ENCODE data around the gene CFAP65.

Gene CFAP65

DNA sequence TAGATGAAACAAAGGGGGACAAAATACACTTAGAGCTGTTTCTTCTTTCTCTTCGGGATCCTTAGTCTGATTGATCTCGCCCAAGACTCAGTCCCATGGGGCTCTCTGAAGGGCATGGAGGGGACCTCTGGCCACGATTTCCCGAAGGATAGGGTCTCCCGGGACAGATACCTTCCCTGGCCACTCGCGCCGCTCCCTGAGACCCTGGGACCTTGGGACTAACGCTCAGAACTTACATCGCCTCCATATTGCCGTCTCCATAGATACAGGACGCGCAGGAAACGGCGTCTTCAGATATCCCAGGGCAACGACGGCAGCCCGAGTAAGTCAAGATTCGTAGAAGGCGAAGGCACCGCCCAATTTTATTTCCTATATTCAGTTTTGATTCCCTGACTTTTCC, at the start of gene CFAP65:
CFAP65 (minus strand) TSS at position 265 of the 400 bp plus-strand sequence. CDS start 2,468 bp downstream, outside the sequence.
- peak; percentile 27 for DNase-seq

DNA sequence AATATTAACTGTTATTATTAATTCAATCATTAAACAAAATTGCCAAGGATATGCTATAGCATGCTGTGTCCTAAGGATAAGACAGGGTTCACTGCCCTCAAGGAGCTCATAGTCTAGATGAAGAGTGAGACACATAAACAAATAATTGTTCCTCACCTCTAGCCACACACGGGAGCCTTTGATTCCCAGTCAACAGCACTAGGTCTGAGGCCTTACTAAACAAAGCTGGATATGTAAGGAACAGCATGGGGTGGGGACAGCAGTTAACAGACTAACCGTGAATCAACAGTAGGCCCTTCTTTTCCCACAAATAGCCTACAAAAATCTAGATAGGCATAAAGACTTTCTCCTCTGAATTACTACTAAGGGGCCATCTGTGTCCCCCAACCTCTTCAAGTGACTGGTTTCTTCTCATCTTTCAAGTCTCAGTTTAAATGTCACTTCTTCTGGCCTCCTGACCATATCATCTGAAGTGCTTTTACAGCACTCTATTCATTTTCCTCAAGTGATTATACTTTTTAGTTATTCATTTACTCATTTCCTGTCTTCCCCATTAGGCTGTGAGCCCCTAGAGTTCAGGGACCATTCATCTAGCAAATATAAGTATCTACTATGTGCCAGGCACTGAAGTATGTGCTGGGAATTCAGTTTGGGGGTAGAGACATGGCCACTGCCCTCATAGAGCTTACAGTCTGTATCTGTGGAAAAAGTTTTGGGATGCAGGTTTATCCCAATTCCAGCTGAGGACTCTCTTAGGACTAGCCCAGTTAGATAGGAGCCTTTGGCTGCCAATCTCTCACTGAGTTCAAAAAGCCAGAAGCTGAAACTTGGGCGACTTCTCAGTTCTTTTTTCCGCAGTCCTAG, 49.4 kb upstream of the CFAP65 start:
- no peak for DNase-seq

DNA sequence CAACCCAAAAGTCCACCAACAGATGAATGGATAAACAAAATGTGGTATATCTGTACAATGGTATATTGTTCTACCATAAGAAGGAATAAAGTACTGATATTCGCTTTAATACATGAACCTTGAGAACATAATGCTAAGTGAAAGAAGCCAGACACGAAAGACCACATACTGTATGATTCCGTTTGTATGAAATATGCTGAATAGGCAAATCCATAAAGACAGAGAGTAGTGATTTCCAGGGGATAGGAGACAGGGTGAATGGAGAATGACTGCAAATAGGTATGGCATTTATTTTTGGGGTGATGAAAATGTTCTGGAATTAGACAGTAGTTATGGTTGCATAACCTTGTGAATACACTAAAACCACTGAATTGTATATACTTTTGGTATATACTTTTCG, 48.0 kb upstream of the CFAP65 start:
- DNase-seq: no peak

DNA sequence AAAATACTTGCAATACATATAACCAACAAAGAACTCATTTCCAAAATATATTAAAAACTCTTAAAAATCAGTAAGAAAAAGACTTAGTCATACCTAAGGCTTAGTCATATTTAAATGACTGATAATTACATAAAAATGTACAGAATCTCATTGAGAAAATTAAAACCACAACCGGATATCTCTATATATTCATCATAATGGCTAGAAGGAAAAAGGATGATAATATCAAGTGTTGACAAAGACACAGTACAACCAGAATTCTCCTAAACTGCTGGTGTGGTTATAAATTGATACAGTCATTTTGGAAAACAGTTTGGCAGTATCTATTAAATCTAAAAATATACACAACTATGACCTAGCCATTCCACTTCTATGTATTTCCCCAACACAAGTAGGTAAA, 46.5 kb upstream of the CFAP65 start:
- DNase-seq: no peak

GRCh38 chr2:219087361-219087760, 46.0 kb upstream of the CFAP65 start:
- DNase-seq: no peak

- DNase-seq: no peak
These were observed 44.9 kb upstream of the CFAP65 start for GRCh38 chr2:219086196-219086595.

- DNase-seq: no peak
These were observed 43.5 kb upstream of the CFAP65 start for GRCh38 chr2:219084791-219085190.

GRCh38 chr2:219082332-219082958, 41.1 kb upstream of the CFAP65 start:
- no peak for DNase-seq

DNA sequence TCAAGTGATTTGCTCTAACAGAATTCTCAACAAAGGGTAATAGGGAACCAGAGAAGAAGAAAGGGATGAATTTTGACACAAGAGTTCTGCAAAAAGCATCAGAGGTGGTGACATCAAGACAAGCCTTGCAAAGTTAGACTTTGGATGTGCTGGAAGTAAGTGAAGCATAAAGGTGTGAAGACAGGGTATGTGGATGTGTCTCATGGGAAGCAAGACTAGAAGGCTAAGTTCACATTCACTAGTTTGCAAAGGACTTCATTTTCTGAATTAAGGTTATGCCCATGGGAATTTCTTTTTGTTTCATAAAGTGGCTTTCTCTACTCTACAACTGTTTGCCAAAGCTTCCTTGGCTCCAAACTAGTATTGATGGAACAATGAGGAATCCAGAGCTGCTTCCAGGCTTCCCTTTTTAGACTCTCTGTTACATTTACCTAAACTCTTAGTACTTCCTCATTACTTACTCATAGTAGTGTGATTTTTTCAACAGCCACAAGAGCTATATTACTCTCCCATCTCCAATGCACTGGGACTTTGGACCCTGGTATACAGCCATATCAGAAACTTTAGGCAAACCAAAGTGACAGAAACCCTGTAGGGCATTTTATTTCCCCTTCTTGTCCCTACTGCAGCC, 40.5 kb upstream of the CFAP65 start:
- no peak for DNase-seq

DNA sequence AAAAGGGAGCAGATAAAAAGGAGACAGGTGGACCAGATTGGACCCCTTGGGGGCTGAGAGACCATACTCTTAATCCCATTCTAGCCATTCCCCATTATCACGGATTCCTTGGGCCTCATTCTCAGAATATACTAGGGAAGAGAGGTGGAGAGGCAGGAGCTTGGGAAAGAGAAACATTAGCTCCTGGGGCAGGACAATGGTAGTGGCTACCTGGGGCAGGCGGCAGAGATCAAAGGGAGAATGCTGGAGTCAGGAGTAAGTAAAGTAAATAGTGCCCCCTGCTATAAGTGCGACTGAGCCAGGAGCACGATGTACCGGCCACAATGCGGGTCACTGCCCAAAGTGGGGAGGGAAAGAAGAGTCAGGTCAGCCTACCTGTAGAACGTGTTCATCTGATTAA, 39.8 kb upstream of the CFAP65 start:
- DNase-seq: no peak

DNA sequence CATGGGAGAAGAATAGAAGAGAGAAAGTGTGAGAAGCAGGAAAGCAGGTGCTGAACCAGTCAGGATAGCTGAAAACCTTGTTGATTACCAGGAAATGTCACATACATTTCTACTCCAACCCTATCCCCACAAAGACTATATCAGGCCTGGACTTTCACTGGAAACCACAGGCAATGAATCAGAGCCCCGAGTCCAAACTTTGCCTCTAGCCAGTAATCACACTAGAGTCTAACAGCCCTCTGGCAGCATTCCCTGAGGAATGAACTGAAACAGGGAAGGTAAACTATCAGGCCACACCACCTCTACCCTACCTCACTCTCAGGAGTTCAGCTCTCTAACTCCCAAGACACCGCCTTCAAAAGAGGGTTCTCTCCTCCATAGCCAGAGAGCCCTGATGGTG, 38.1 kb upstream of the CFAP65 start:
- no peak for DNase-seq

DNA sequence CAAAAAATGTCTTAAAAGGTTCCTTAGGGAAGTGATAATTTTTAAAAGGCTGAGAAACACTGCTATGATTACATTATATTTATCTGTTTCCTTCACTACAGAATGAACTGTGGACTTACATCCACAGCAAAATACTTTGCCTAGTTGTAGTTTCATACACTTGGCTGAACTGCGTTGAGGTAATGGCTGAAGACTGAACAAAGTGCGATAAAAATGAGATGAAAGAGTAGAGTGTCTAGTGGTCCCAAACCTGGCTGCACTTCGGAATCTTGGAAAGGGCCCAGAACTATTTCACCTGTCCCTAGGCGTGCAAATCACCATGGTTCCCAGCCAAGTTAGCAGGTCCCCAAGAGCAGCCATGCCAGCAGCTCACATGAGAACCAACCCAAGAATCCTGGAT, 37.6 kb upstream of the CFAP65 start:
- no peak for DNase-seq

DNA sequence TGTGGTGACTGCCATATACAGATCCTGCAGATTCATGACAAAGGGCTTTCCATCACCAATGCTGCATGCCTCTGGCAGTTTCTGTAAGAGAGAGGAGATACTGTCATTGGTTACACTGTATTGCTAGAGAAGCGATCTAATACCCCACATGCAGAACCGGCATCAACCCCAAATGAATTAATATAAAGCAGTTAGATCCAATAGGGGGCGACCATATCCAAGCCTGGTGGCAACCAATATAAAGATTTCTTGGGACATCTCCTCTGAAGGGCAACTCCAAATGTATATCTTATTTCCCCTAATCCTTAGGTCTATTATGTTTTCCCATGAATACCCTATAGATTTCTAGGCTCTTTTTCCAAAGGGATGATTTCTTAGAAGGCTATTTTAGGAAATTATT, 36.8 kb upstream of the CFAP65 start:
- DNase-seq: no peak

GRCh38 chr2:219076253-219076652, 34.9 kb upstream of the CFAP65 start:
- no peak for DNase-seq

DNA sequence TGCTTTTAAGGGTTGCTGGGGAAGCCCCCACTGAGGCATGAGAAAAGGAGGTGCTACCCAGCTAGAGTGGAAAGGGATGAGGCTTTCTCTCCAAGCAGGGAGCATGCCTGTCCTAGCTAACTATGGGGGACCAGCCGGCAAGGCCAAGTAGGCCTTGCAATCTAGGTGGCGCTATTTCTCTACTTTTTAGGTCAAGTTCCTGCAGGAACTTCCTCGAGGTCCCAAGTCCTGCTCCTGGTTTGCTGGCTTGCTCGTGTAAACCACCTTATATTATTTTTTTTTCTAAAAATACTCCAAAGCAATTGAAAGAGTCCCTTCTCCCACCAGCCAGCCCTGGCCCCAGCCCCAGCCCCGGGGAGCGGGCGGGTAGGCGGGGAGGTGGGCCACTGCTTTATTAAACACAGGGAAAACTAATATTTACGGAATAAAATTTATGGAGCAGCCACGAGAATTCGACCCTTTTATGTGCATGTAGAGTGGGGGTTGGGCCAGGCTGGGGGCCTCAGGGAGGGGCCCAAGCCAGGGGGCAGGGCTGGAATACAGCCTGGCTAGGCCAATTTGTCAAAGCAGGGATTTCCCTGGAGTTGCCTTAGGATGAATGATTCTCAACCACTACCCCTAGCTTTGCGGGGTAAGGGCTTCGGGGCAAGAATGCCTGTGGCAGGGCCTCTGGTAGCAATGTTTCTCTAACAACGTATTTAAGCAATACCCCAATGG, 32.3 kb upstream of the CFAP65 start:
- peak; percentile 38 for DNase-seq

DNA sequence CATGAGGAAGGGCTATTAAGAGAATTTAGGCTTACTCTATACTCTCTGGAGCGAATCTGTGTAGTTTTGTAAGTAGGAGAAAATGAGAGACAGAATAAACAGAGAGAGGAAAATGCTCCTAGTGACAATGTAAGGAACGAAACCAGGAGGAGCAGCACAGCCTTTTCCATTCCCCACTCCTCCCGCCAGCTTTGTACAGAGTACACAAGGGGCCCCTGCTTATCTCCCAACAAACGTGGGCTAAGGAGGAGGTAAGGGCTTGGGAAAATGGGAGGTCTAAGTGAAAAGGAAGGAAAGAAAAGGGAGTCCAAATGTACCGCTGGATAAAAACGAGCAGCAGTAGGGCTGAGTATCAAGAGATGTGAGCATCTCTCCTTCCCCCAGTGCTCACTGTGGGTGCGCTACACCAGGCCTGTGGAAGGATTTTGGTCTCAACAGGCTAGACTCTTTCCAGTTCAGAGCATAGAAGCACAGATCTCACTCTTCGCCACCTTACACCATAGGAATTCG, 31.5 kb upstream of the CFAP65 start:
- no peak for DNase-seq

GRCh38 chr2:219071131-219071816, 30.0 kb upstream of the CFAP65 start:
- DNase-seq: no peak

DNA sequence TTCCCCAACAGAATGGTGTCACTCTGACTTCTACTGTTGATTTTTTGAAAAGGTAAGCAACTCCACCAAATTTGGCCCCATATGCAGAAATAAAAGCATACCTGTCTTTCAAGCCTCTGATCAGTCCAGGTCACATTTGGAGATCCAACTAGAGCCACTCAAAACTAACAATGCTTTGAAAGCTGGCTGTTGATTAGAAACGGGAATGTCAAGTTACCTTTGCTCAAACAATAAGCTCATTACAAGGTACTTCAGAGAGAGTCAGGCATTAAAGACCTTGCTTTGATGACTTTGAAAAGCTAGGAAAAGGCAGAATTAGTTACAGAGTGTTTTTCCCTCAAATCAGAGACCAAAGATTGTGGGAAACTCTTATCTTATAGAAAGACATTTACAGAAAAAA, 24.2 kb upstream of the CFAP65 start:
- DNase-seq: no peak

DNA sequence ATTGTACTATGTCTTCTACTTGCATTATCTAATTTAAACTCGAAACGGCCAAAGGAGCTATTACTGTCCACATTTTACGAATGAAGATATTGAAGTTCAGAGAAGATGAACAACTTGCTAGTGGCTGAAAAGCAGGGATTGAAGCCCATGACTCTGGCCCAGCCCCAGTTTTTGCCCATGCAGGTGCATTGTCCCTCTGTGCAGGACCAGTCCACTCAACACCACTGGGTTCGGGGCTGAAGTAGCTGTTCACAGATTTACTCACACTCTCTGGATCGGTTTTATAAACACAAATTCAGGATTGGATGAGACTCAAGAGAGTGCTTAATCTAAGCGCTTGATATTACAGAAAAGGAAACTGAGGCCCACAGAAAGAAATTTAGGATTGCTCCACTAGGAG, 20.8 kb upstream of the CFAP65 start:
- DNase-seq: no peak

DNA sequence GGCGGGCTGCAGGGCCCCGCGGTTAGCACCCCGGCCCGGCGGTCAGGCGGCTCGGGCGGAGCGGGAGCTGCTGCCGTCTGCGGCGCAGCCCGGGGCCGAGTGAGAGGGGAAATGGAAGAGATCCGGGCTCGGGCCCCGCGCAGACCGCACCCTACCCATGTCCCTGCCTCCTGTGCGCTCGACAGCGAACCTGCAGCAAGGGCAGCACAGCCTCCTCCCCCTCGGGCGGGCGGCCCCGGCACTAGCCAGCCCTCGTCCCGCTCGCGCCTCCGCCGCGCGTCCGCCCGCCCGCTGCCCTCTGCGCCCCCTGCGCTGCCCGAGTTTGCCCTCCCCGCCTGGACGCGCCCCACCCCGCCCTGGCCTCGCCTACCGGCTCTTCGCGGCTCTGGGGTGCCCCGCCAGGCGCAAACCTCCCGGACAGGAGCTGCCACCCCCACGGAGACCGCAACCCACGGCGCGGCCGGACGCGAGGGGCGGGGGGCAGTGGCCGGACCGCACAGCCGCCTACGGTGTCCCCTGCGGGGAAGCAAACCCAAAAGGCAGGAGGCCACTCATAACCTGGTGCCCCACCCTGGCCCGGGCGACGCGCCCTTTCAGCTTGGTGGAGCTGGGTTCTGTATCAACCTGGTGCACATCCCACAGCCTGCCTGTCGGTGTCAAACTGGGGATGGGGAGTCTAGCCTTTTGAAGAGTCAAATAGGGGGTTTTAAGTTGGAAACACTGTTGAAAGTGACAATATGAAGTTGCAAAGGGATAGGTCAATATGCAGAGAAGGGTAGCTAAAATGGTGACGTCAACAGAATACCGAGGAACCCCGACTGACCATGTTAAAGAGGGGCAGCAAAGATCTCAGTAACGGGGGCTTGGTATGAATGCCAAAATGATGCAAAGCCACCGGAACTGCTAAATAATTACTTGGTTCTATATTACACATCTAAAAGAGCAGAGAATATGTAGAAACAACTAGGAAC, 19.8 kb upstream of the CFAP65 start, which contains the start of gene IHH:
IHH (minus strand) TSS at position 101 of the 971 bp plus-strand sequence. CDS start 454 bp downstream, outside the sequence.
- DNase-seq: no peak
